Measurements from ENCODE around the gene ZMIZ1.

The ZMIZ1 gene

GRCh38 chr10:79346388-79347225, 277.8 kb downstream of the ZMIZ1 start:
- no peak for TF ChIP-seq CTCF (IDR thresholded peaks at IDR 0.05; ENCODE audit: low read depth, low read length)
- H3K4me3 ChIP-seq (replicated peaks in 1 of 2; ENCODE audit: low read depth in 2 of 2, low read length in 2 of 2), result no peak overlapping the region
- DNase-seq (ENCODE audit: low read depth in 2 of 2), result no peak

- DNase-seq (ENCODE audit: low read depth in 2 of 2), result peak; percentile 91 to 94
- peak within 1 kb of the TSS; percentile 76 to 84 for H3K4me3 ChIP-seq (replicated peaks in 1 of 2; ENCODE audit: low read depth in 2 of 2, low read length in 2 of 2)
- peak; percentile 77 for TF ChIP-seq CTCF (IDR thresholded peaks at IDR 0.05; ENCODE audit: low read depth, low read length)
Measured at GRCh38 chr10:79347226-79347893, 278.6 kb downstream of the ZMIZ1 start, which contains the start of gene PPIF. Gene PPIF, plus strand, starts transcription at chr10:79347469. Its CDS starts 80 bp downstream, at chr10:79347549.

GRCh38 chr10:79347894-79348639, 279.3 kb downstream of the ZMIZ1 start:
- peak; percentile 77 to 79 for DNase-seq (ENCODE audit: low read depth in 2 of 2)
- TF ChIP-seq CTCF (IDR thresholded peaks at IDR 0.05; ENCODE audit: low read depth, low read length), result peak; percentile 8
- H3K4me3 ChIP-seq (replicated peaks in 1 of 2; ENCODE audit: low read depth in 2 of 2, low read length in 2 of 2), result peak overlapping the region; percentile 76 to 84

- peak overlapping the region; percentile 76 to 84 for H3K4me3 ChIP-seq (replicated peaks in 1 of 2; ENCODE audit: low read depth in 2 of 2, low read length in 2 of 2)
- peak; percentile 25 to 30 for DNase-seq (ENCODE audit: low read depth in 2 of 2)
- no peak for TF ChIP-seq CTCF (IDR thresholded peaks at IDR 0.05; ENCODE audit: low read depth, low read length)
Measured at GRCh38 chr10:79348640-79348988, 279.8 kb downstream of the ZMIZ1 start.

GRCh38 chr10:79349072-79349491, 280.3 kb downstream of the ZMIZ1 start:
- no peak for DNase-seq (ENCODE audit: low read depth in 2 of 2)
- H3K4me3 ChIP-seq (replicated peaks in 1 of 2; ENCODE audit: low read depth in 2 of 2, low read length in 2 of 2), result peak overlapping the region; percentile 76 to 84

More at GRCh38 chr10:79349072-79349491, 280.3 kb downstream of the ZMIZ1 start:
- no peak for TF ChIP-seq CTCF (IDR thresholded peaks at IDR 0.05; ENCODE audit: low read depth, low read length)

Measured in cardiac fibroblast (primary cell).